HEK293 (cell line): ENCODE results near the gene XPR1.

Experiments used
- BCL11A ChIP-seq: fragments of 450-650 bp; formaldehyde crosslinking; IDR thresholded peaks from 2 replicates; pipeline ENCODE4 v1.5.1; 2016; ENCODE audit warnings: low read depth, missing biosample characterization, missing genetic modification characterization
- HIC1 ChIP-seq: fragments of 450-650 bp; formaldehyde crosslinking; IDR thresholded peaks from 2 replicates; pipeline ENCODE4 v1.5.1; 2016; ENCODE audit warnings: missing biosample characterization, missing genetic modification characterization
- HOXD13 ChIP-seq: sonication (generic); formaldehyde crosslinking; IDR thresholded peaks from 2 replicates; pipeline ENCODE4 v1.8.0; 2022; ENCODE audit warnings: missing genetic modification reagents, borderline replicate concordance
- KLF1 ChIP-seq: fragments of 450-650 bp; formaldehyde crosslinking; IDR thresholded peaks from 2 replicates; pipeline ENCODE4 v1.5.1; 2016; ENCODE audit warnings: missing biosample characterization, missing genetic modification characterization
- KLF10 ChIP-seq: fragments of 450-650 bp; IDR thresholded peaks from 2 replicates; pipeline ENCODE4 v1.5.1; 2018; ENCODE audit warnings: missing biosample characterization, mild to moderate bottlenecking, missing genetic modification characterization
- SP3 ChIP-seq: fragments of 450-650 bp; formaldehyde crosslinking; IDR thresholded peaks from 2 replicates; pipeline ENCODE4 v1.5.1; 2016; ENCODE audit warnings: missing biosample characterization, missing genetic modification characterization
- TCF7L2 ChIP-seq: IDR thresholded peaks from 2 replicates; pipeline ENCODE4 v1.6.1; 2011; ENCODE audit warnings: low read depth, mild to moderate bottlenecking, inconsistent platforms, low read length, moderate library complexity, borderline replicate concordance
- ZBTB1 ChIP-seq: fragments of 450-650 bp; formaldehyde crosslinking; IDR thresholded peaks from 2 replicates; pipeline ENCODE4 v1.5.1; 2016; ENCODE audit warnings: missing biosample characterization, missing genetic modification characterization
- ZBTB10 ChIP-seq: fragments of 450-650 bp; formaldehyde crosslinking; IDR thresholded peaks from 2 replicates; pipeline ENCODE4 v1.5.1; 2016; ENCODE audit warnings: missing biosample characterization, missing genetic modification characterization
- ZBTB8A ChIP-seq: fragments of 450-650 bp; formaldehyde crosslinking; IDR thresholded peaks from 2 replicates; pipeline ENCODE4 v1.5.1; 2016; ENCODE audit warnings: missing biosample characterization, missing genetic modification characterization
- ZNF19 ChIP-seq: fragments of 450-650 bp; formaldehyde crosslinking; IDR thresholded peaks from 2 replicates; pipeline ENCODE4; 2016; ENCODE audit warnings: missing biosample characterization, missing genetic modification characterization, low read depth
- ZNF324 ChIP-seq: fragments of 450-650 bp; formaldehyde crosslinking; IDR thresholded peaks from 2 replicates; pipeline ENCODE4 v1.5.1; 2016; ENCODE audit warnings: missing biosample characterization, missing genetic modification characterization
- ZNF350 ChIP-seq: fragments of 450-650 bp; formaldehyde crosslinking; IDR thresholded peaks from 2 replicates; pipeline ENCODE4 v1.5.0; 2017; ENCODE audit warnings: missing biosample characterization, mild to moderate bottlenecking, missing genetic modification characterization
- ZNF416 ChIP-seq: fragments of 450-650 bp; formaldehyde crosslinking; IDR thresholded peaks from 2 replicates; pipeline ENCODE4 v1.5.1; 2016; ENCODE audit warnings: missing biosample characterization, missing genetic modification characterization
- ZNF473 ChIP-seq: fragments of 450-650 bp; formaldehyde crosslinking; IDR thresholded peaks from 2 replicates; pipeline ENCODE4 v1.5.1; 2017; ENCODE audit warnings: missing biosample characterization, missing genetic modification characterization
- ZNF501 ChIP-seq: fragments of 450-650 bp; formaldehyde crosslinking; IDR thresholded peaks from 2 replicates; pipeline ENCODE4 v1.5.1; 2016; ENCODE audit warnings: missing biosample characterization, missing genetic modification characterization
- ZNF513 ChIP-seq: fragments of 450-650 bp; IDR thresholded peaks from 2 replicates; pipeline ENCODE4 v1.5.1; 2018; ENCODE audit warnings: missing biosample characterization, missing genetic modification characterization
- ZNF529 ChIP-seq: fragments of 450-650 bp; formaldehyde crosslinking; IDR thresholded peaks from 2 replicates; pipeline ENCODE4 v1.5.1; 2017; ENCODE audit warnings: missing genetic modification characterization, missing biosample characterization; ENCODE audit not compliant: insufficient replicate concordance
- ZNF600 ChIP-seq: fragments of 450-650 bp; formaldehyde crosslinking; IDR thresholded peaks from 2 replicates; pipeline ENCODE4 v1.5.1; 2016; ENCODE audit warnings: missing biosample characterization, missing genetic modification characterization
- ZNF645 ChIP-seq: fragments of 450-650 bp; formaldehyde crosslinking; IDR thresholded peaks from 2 replicates; pipeline ENCODE4; 2016; ENCODE audit warnings: missing biosample characterization, missing genetic modification characterization
- ZNF76 ChIP-seq: fragments of 450-650 bp; formaldehyde crosslinking; IDR thresholded peaks from 2 replicates; pipeline ENCODE4; 2016; ENCODE audit warnings: low read depth, missing biosample characterization, missing genetic modification characterization, borderline replicate concordance
- ZNF776 ChIP-seq: fragments of 450-650 bp; formaldehyde crosslinking; IDR thresholded peaks from 2 replicates; pipeline ENCODE4 v1.5.0; 2017; ENCODE audit warnings: missing biosample characterization, missing genetic modification characterization, borderline replicate concordance
- ZNF830 ChIP-seq: fragments of 450-650 bp; IDR thresholded peaks from 2 replicates; pipeline ENCODE4 v1.5.0; 2018; ENCODE audit warnings: missing biosample characterization, missing genetic modification characterization, low read depth, mild to moderate bottlenecking, moderate library complexity
- ZNF843 ChIP-seq: fragments of 450-650 bp; formaldehyde crosslinking; IDR thresholded peaks from 2 replicates; pipeline ENCODE4 v1.5.1; 2016; ENCODE audit warnings: missing biosample characterization, missing genetic modification characterization
- ZSCAN16 ChIP-seq: fragments of 450-650 bp; formaldehyde crosslinking; IDR thresholded peaks from 2 replicates; pipeline ENCODE4 v1.5.1; 2016; ENCODE audit warnings: missing biosample characterization, missing genetic modification characterization
- TF ChIP-seq, protein P1 (sequence below): fragments of 450-650 bp; formaldehyde crosslinking; IDR thresholded peaks from 2 replicates; pipeline ENCODE4 v1.5.1; 2017; ENCODE audit warnings: missing biosample characterization, missing genetic modification characterization
- TF ChIP-seq, protein P2 (sequence below): fragments of 450-650 bp; formaldehyde crosslinking; IDR thresholded peaks from 2 replicates; pipeline ENCODE4 v1.5.1; 2016; ENCODE audit warnings: missing biosample characterization, missing genetic modification characterization

Gene XPR1

DNA sequence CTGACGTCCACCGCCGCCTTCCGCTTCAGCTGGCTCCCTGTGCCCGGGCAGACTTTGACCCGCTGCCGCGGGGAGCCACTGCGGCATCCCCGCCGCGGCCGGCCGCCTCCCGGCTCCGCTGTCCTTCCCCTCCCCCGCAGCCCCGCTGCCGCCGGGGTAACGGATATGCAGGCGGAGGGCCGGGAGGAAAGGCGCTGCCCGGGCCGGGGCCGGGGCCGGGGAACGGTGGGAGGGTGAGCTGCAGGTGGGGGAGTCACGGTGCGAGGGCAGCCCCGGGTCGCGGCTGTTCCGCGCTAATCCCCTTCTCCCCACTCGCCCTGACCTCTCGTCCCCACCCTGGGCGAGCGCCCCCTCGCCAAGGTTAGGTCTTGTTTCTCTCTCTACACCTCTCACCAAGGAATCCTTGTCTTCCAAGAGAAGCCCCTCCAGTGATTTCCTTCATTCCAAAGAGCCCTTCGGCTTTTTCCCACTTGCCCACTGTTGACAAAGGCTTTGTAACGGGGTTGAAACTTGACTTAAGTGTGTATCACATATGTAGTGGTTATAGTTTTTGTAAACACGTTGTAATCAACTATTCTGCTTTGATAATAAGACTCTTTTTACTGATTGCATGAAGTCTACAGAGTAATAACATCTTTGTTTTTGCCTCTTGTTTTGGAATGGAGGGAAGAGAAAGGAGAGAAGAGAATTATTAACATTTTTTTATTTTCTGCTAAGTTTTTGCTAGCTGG lies 669 bp downstream of the XPR1 start (continued):
- TF ChIP-seq, protein P1, sequence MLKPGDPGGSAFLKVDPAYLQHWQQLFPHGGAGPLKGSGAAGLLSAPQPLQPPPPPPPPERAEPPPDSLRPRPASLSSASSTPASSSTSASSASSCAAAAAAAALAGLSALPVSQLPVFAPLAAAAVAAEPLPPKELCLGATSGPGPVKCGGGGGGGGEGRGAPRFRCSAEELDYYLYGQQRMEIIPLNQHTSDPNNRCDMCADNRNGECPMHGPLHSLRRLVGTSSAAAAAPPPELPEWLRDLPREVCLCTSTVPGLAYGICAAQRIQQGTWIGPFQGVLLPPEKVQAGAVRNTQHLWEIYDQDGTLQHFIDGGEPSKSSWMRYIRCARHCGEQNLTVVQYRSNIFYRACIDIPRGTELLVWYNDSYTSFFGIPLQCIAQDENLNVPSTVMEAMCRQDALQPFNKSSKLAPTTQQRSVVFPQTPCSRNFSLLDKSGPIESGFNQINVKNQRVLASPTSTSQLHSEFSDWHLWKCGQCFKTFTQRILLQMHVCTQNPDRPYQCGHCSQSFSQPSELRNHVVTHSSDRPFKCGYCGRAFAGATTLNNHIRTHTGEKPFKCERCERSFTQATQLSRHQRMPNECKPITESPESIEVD: no peak
- TF ChIP-seq KLF10 (tag by site-specific recombination) (no peak), ZBTB1 (tag by site-specific recombination) (no peak), ZBTB8A (no peak), ZNF830 (tag by site-specific recombination) (no peak), KLF1 (no peak), ZNF600 (tag by site-specific recombination) (peak; percentile 72; the same call in 1 of the 2 replicates), ZNF76 (no peak), ZNF529 (no peak), ZNF473 (tag by site-specific recombination) (no peak), ZNF350 (tag by site-specific recombination) (no peak), TCF7L2 (no peak), HIC1 (tag by site-specific recombination) (peak; percentile 43), ZNF776 (tag by site-specific recombination) (no peak), ZSCAN16 (tag by site-specific recombination) (no peak), ZBTB10 (0 out of 2 replicates have a peak, but pooled peaks have one; percentile 26), HOXD13 (CRISPR knock-in tag) (no peak; the same call in 1 of the 2 replicates), ZNF416 (no peak), ZNF513 (tag by site-specific recombination) (no peak), BCL11A (tag by site-specific recombination) (no peak), ZNF19 (no peak), ZNF501 (tag by site-specific recombination) (no peak), ZNF645 (tag by site-specific recombination) (no peak), ZNF324 (tag by site-specific recombination) (no peak; the same call in 1 of the 2 replicates), SP3 (tag by site-specific recombination) (no peak), ZNF843 (no peak)
- TF ChIP-seq, protein P2, sequence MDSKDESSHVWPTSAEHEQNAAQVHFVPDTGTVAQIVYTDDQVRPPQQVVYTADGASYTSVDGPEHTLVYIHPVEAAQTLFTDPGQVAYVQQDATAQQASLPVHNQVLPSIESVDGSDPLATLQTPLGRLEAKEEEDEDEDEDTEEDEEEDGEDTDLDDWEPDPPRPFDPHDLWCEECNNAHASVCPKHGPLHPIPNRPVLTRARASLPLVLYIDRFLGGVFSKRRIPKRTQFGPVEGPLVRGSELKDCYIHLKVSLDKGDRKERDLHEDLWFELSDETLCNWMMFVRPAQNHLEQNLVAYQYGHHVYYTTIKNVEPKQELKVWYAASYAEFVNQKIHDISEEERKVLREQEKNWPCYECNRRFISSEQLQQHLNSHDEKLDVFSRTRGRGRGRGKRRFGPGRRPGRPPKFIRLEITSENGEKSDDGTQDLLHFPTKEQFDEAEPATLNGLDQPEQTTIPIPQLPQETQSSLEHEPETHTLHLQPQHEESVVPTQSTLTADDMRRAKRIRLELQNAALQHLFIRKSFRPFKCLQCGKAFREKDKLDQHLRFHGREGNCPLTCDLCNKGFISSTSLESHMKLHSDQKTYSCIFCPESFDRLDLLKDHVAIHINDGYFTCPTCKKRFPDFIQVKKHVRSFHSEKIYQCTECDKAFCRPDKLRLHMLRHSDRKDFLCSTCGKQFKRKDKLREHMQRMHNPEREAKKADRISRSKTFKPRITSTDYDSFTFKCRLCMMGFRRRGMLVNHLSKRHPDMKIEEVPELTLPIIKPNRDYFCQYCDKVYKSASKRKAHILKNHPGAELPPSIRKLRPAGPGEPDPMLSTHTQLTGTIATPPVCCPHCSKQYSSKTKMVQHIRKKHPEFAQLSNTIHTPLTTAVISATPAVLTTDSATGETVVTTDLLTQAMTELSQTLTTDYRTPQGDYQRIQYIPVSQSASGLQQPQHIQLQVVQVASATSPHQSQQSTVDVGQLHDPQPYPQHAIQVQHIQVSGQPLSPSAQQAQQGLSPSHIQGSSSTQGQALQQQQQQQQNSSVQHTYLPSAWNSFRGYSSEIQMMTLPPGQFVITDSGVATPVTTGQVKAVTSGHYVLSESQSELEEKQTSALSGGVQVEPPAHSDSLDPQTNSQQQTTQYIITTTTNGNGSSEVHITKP (tag by site-specific recombination): peak; percentile 84
